ENCODE results near the gene RTEL1.
"Not testable (repeated sequence)": the region's sequence is repeated elsewhere in the genome, so short reads cannot be mapped to it uniquely, and the experiment has no call there.

RTEL1 gene

DNA sequence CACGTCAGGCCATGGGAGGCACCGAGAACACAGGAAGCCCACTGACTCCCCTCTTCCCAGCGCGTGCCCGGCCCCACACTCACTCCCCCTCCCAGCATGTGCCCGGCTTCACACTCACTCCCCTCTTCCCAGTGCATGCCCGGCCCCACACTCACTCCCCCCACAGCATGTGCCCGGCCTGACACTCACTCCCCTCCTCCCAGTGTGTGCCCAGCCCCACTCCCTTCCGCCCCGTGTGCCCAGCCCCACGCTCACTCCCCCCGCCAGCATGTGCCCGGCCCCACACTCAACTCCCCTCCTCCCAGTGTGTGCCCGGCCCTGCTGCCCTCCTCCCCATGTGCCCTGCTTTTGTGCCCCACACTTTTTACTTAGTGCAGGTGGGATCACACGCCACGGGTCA, 9.7 kb downstream of the RTEL1 start:
- DNase-seq, result no peak

DNA sequence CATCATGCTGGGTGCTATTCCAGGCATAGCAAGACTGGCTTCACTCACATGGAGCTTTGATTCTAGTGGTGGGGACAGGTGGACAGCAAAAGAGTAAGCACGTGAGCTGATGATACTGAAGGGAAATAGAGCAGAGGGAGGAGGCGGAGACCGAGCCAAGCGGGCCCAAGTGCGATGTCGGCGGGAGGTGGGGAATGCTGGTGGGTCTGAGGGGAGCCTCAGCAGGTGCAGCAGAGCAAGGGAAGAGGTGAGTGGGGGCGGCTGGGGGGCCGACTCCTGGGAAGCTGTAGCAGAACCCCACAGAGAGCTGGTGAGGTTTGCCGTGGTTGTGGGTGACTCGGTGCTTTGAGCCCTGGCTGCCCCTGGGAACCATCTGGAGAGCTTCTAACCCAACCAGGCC, 10.2 kb downstream of the RTEL1 start:
- DNase-seq, result no peak

DNA sequence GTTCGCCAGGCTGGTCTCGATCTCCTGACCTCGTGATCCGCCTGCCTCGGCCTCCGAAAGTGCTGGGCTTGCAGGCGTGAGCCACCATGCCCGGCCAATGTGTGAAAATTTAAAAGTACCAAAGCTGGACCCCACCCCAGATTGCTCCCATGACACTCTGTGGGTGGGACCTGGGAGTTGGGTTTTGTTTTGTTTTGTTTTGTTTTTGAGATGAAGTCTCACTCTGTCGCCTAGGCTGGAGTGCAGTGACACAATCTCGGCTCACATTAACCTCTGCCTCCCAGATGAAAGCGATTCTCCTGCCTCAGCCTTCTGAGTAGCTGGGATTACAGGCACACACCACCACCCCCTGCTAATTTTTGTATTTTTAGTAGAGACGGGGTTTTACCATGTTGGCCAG, 13.6 kb downstream of the RTEL1 start:
- not testable (repeated sequence) for DNase-seq

DNA sequence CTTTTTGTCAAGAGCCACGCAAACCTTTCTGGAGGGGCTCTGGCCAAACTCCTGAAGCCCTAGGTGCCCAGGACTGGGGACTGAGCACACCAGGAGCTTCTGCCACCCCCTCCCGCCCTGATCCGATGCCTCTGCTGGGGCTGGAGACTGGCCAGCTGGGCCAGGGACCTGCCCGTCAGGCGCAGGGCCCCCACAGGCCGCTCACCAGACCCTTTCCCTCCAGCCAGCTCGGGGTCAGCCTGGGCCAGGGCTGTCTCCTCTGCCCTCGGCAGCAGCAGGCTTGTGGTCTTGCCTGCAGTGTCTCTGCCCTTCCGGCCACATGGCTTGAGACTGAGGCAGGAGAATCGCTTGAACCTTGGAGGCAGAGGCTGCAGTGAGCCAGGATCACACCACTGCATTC, 14.6 kb downstream of the RTEL1 start:
- DNase-seq, result no peak

DNA sequence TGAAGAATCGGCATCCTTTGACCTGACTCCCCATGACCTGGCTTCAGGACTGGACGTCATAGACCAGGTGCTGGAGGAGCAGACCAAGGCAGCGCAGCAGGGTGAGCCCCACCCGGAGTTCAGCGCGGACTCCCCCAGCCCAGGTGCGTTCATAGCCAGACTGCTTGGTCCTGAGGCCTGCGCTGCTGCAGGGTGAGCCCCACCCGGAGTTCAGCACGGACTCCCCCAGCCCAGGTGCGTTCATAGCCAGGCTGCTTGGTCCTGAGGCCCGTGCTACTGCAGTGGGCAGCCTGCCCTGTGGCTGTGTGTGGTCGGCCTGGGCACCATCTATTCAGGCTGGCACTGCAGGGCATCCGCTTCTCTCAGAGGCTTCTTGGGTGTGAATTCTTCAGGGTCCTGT, 15.8 kb downstream of the RTEL1 start:
- DNase-seq, result no peak

DNA sequence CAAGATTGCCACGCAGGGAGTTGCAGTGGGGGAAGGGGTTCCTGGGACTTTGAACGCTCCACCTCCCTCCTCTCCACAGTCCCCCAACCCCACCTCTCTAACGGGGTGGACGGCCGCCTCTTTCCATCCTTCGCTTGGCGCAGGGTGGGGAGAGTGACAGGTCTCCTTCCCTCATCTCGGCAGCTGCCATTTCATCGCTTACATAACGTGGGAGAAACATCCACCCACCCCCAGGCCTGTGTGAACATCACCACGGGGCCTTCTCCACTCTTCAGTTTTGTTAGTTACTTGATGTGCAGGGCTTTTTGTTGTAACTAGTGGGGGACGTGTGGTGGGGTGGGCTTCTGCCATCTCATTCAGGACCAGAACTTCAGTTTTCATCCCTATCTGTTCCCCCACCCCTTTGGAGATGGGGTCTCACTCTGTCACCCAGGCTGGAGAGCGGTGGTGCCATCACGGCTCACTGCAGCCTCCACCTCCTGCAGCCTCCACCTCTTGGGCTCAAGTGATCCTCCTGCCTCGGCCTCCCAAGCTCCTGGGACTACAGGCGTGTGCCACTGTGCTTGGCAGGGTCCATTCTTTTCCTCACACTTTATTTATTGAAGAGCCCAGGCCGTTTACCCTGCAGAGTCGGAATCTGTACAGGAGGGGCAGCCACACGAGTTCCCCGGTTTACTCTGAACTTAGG, 17.7 kb downstream of the RTEL1 start:
- DNase-seq, result no peak

DNA sequence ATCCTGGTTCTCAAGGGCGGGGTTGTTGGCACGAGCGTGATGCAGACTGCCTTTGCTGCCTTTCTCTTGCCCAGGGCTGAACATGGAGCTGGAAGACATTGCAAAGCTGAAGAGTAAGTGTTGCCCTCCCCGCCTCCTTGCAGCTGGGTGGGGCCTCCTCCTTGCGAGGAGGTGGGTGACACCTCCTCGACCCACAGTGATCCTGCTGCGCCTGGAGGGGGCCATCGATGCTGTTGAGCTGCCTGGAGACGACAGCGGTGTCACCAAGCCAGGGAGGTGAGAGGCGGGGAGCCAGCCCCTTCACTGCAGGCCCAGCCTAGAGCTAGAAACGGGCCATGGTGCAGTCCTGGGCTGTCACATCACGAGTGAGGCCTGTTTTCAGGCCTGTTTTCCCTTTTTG, 20.0 kb downstream of the RTEL1 start:
- DNase-seq, result no peak

DNA sequence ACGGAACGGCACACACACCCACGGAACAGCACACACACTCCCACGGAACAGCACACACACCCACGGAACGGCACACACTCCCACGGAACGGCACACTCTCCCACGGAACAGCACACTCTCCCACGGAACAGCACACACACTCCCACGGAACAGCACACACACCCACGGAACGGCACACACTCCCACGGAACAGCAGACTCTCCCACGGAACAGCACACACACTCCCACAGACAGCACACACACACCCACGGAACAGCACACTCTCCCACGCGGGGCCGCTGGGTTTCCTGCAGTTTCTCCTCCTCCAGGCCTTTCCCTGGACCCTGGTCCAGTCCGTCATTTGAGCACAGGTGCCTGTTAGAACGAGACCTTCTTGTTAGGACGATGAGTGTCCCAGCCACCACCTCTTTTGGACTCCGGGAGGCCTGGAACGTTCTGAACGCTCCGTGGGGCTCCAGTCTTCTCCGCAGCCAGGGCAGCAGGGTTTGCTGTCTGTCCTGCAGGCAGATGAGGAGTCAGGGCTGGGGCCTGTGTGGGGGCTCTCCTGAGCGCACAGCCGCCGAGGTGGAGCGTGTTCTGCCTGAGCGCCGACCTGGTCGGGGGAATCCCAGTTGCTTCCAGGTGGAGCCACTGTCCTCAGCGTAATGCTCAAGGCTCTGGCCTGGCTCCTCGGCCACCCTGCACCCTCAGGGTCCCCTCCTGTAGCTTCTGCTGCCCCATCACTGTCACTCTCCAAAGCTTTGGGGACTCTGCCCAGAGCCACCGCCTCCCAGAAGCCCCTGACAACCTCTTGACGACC, 20.8 kb downstream of the RTEL1 start:
- DNase-seq, result no peak

DNA sequence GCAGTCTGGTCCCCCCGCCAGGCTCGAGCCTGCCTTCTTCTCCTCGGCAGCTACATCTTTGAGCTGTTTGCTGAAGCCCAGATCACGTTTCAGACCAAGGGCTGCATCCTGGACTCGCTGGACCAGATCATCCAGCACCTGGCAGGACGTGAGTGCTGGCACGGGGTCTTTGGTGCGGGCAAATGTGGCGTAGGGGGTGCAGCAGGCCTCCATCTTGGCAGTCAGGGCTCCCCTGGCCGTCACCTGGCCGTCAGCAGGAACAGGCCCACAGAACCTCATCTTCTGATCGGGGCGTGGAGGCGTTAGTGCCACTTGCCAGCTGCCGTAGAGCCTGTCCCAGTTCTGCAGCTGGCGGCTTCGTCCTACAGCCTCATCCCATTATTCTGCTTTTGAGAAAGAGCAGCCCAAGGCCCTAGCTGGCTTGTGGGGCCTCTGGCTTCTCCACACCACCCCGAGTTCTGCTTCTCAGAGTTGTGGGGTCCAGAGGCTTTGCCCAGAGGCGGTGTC, 21.7 kb downstream of the RTEL1 start:
- no peak for DNase-seq

DNA sequence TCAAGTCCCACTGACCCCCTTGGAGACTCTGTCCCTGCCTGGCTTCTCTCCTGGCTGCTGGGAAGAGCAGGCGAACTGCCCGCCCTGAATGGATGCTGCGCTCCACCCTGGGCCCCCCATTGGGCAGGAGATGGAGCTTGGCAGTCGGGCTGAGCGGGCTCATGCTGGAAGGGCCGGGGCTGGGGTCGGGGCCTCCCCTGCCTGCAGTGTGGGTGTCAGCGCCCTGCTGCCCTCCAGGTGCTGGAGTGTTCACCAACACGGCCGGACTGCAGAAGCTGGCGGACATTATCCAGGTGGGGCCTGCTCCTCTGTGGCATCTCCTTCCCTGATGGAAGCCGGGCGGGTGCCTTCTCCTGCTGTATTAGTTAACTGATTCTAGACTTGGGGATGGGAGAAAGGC, 22.3 kb downstream of the RTEL1 start:
- DNase-seq, result no peak

DNA sequence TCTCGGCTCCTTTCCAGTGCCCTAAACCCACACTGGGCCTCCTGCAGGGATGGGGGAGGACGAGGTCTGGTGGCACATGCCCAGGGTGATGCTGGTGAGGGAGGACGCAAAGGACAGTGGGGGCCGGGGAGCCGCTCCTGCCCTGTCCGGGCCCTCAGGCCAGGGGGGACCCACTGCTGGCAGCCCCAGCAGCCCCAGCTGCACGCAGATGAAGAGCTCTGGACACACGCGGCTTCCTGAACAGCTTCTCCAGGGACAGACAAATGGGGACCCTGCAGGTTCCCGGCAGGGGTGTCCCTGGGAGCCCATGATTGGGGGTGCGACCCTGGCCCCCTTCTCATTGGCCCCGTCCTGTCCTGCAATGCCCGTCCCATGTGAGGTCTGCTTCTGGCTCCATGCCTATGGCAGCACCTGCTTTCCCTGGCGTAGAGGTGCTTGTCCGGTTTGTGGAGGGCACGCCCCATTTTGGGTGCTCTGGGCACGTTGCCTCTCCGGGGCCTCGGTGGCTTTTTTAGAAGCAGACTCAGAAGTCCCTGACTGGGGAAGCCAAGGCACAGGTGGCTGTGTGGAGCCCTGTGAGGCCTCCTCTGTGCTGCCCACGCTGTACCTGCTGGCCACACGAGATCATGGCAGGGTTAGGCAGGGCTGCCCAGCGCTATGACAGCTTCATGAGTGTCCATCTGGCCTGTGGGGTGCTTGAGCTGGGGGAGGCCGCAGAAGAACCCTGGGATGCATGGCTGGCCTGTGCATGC, 22.9 kb downstream of the RTEL1 start:
- DNase-seq, result no peak

DNA sequence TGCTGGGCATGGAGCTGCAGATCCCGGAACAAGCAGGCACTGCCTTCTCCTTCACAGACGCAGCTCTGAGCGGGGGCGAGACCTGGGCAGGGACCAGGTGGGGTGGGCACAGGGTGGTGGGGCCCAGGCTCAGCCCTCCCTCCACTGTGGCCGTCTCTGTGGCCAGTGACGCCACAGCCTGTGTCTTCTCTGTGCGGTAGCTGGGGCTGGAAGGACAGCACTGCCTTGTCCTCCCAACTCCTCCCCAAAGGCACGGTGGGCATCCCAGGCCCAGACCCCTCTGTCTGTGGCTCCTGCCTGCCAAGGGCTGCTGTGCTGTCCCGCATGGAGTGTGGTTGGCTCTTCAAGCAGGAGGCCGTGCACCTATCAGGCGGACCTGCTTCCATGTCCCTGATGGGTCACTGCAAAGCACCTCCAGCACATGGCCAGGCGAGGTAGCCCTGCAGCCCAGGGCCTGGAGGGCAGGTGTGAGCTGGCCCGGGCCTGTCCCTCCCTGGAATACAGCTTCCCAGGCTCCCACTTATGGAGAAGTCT, 23.6 kb downstream of the RTEL1 start:
- no peak for DNase-seq

DNA sequence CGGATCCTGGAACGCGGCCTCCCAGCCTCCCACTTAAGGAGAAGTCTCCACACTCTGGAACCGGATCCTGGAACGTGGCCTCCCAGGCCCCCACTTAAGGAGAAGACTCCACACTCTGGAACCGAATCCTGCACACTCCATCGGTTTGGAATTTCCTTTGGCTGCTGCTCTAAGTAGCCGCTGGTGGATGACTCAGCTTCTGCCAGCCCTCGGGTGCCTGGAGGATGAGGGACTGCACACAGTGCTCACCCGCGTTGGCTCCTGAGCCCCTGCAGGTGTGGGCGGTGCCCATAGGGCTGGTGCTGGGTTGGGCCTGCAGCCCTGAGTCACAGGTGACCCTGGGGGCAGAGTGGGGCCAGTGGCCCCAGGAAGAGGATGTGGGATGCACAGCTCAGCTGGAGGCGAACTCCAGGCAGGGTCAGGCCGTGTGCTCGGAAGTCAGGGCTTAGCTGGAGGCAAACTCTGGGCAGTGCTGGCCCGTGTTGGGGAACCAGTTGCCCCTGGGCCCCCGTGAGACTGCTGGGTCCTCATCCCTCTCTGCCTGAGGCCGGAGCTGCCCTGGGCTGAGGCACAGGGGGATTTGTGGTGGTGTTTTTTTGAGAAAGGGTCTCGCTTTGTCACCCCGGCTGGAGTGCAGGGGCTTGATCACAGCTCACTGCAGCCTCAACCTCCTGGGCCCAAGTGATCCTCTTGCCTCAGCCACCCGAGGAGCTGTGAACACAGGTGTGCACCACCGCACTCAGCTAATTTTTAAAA, 24.4 kb downstream of the RTEL1 start:
- DNase-seq, result no peak

DNA sequence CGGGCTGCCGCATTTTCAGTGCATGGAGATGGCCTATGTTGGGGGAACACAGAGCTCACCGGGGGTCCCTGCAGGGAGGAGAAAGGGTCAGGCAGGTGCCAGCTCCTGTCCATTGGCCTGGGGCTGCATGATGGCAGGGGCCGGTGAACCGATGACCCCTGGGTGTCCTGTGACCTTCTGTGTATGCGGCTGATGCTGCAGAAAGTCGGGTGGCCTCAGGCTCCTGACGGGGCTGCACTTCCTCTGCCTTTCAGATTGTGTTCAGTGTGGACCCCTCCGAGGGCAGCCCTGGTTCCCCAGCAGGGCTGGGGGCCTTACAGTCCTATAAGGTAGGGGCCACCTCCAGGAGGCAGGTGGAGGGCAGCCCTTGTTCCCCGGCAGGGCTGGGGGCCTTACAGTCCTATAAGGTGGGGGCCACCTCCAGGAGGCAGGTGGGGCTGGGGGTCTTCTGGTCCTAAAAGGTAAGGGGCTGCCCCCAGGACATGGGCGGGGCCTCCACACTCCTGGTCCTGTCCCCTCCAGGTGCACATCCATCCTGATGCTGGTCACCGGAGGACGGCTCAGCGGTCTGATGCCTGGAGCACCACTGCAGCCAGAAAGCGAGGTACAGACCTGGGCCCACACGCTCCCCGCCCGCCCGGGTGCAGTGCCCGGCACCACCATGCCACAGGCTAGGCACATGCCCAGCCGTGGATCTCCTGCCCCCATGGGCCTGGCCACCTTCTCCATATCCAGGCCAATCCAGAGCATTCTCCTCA, 27.3 kb downstream of the RTEL1 start:
- no peak for DNase-seq

DNA sequence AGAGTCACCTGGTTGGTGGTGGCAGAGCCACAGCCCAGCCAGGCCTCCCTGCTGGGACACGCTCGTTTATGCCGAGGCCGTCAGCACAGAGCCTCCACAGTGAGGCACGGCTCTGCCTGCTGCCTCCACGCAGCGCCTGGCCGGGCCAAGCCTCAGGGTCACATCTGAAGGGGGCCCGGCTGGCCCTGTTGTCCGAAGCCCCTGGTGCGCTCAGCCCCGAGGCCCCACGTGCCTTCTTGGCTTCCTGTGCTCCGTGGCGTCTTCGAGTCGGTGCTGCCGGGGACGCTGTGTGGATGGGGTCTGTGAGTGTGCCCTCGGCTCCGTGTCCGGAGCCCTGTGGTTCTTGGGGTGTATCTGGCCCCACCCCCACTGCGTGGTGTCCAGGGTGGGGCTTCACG, 28.0 kb downstream of the RTEL1 start:
- no peak for DNase-seq

DNA sequence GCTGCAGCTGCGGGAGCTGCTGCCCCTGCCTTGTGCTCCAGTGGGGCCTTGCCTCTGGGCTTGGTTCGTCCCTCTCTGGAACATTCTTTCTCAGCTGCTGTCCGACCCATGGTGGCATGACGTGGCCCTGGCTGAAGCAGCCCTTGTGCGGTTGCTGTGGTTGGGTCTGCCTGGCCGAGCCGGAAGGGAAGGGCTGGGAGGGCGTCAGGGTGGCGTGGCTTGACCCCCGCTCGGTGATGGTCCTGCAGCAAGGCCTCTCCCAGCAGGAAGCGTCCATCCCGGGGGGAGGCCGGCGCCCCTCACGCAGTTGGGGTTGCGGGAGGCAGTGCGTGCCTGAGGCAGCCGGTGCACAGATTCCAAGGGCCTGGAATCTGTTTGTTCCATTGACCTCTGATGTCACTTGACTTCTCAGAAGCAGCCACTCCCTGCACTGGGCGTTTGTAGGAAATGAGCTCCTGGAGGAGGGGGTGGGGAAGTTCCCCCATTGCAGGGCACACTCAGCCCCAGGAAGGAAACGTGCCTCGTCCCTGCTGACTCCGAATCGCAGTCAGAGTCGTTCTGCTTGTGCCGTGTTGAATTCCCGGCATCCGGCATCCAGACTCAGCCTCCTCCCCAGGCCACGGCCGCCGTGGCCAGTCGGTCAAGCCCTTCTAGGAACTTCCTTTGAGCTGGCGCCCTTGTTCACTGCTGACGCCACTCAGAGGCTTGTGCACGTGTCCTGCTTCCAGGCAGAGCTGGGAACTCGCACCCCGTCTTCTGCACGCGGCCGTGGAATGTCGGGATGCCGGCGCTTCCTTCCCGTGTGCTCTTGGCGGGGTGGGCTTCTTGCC, 28.6 kb downstream of the RTEL1 start:
- peak; percentile 47 for DNase-seq

DNA sequence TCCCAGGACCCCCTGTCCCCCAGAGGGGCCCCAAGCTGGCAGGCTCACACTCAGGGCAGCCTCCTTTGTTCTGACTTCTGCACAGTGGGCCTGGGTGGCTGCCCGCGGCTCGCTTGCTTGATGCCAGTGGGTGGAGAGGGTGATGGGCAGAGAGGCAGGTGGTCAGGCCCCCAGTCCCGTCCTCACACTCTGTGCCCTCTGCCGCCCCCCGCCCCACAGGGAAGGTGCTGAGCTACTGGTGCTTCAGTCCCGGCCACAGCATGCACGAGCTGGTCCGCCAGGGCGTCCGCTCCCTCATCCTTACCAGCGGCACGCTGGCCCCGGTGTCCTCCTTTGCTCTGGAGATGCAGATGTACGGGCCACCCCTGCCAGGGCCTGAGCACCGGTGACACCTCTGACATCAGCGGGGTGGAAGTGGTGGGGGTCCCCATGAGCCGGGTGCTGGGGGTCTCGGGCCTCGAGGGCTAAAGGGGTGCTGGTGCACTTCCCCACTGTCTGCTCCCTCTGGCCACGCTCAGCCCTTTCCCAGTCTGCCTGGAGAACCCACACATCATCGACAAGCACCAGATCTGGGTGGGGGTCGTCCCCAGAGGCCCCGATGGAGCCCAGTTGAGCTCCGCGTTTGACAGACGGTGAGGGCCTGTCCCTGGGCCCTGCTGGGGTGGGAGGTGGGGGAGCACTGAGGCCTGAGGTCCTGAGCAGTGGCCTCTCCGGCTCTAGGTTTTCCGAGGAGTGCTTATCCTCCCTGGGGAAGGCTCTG, 29.5 kb downstream of the RTEL1 start:
- no peak for DNase-seq

DNA sequence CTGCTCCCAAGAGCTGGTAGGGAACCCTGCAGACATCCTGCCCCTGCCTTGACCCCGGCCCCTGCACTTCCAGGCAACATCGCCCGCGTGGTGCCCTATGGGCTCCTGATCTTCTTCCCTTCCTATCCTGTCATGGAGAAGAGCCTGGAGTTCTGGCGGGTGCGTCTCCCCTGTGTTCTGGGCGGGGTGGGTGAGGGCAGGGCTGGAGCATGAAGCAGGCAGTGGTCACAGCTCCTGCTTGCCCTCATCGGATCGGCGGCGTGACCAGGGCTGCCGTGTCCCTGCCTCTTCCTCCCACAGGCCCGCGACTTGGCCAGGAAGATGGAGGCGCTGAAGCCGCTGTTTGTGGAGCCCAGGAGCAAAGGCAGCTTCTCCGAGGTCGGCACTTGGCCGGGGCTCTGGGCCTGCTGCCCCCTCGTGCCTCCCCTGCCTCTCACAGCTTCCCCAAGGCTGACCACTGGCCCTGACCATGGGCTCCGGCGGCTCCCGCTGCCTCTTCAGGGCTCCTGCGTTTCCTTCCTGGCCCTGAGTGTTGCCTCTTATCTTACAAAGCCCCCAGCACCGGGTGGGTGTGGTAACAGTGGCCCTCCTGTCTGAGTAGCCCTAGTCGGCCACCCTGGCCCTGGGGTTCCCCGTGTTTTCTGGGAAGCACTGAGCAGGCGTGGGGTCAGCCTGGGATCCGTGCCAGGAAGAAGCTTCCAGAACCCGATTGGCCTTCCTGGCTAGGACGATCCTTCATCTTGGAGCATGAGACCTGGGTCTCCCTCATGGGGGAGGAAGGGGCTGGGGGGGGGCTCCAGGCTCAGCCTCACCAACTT, 30.3 kb downstream of the RTEL1 start:
- DNase-seq, result no peak

Measured in right kidney (tissue), 1 donor.